HG03575 (cell line): ENCODE data around the gene PUM1.
"Not testable (repeated sequence)": the region's sequence is repeated elsewhere in the genome, so short reads cannot be mapped to it uniquely, and the experiment has no call there.

Experiments
- ATAC-seq: cut with Tn5 transposase; IDR thresholded peaks from one replicate; pipeline ENCODE4 v1.9.1; 2021; ENCODE audit not compliant: unreplicated experiment, insufficient number of reproducible peaks, low FRiP score; ENCODE audit errors: extremely low read depth

Gene PUM1

GRCh38 chr1:31069392-31069791 is 3.9 kb upstream of the PUM1 start:
- ATAC-seq = no peak

GRCh38 chr1:31064718-31065309 is 703 bp downstream of the PUM1 start:
- no peak for ATAC-seq

- ATAC-seq = no peak
These were observed 1.3 kb downstream of the PUM1 start for GRCh38 chr1:31064111-31064717.

- ATAC-seq = no peak
These were observed 1.9 kb downstream of the PUM1 start for GRCh38 chr1:31063631-31064030.

- ATAC-seq = no peak
These were observed 2.6 kb downstream of the PUM1 start for GRCh38 chr1:31062867-31063380.

- ATAC-seq = not testable (repeated sequence)
These were observed 3.2 kb downstream of the PUM1 start for GRCh38 chr1:31062162-31062866.

GRCh38 chr1:31058012-31058411 is 7.5 kb downstream of the PUM1 start:
- ATAC-seq = no peak

GRCh38 chr1:31055953-31056352 is 9.6 kb downstream of the PUM1 start:
- ATAC-seq = no peak

- no peak for ATAC-seq
These were observed 10.0 kb downstream of the PUM1 start for GRCh38 chr1:31055501-31055900.

GRCh38 chr1:31054958-31055481 is 10.5 kb downstream of the PUM1 start:
- ATAC-seq = no peak

GRCh38 chr1:31054349-31054748 is 11.2 kb downstream of the PUM1 start:
- no peak for ATAC-seq

- not testable (repeated sequence) for ATAC-seq
These were observed 12.9 kb downstream of the PUM1 start for GRCh38 chr1:31052613-31053012.

GRCh38 chr1:31051611-31052010 is 13.9 kb downstream of the PUM1 start:
- no peak for ATAC-seq

- ATAC-seq = not testable (repeated sequence)
These were observed 18.0 kb downstream of the PUM1 start for GRCh38 chr1:31047507-31047906.

- no peak for ATAC-seq
These were observed 21.9 kb downstream of the PUM1 start for GRCh38 chr1:31043631-31044030.

GRCh38 chr1:31042656-31043055 is 22.9 kb downstream of the PUM1 start:
- ATAC-seq = no peak

GRCh38 chr1:31041529-31041928 is 24.0 kb downstream of the PUM1 start:
- no peak for ATAC-seq

GRCh38 chr1:31040038-31040437 is 25.5 kb downstream of the PUM1 start:
- ATAC-seq = no peak

- not testable (repeated sequence) for ATAC-seq
These were observed 26.6 kb downstream of the PUM1 start for GRCh38 chr1:31038935-31039334.

- no peak for ATAC-seq
These were observed 27.2 kb downstream of the PUM1 start for GRCh38 chr1:31038360-31038759.
